Effector memory CD8-positive, alpha-beta T cell (primary cell): ENCODE data around the gene RCAN1.

Source experiments
- ATAC-seq: fragments of 150-1000 bp; cut with Tn5 transposase; replicated peaks from 2 replicates; pipeline ENCODE4 v1.10.0; 2021; ENCODE audit warnings: mild to moderate bottlenecking, moderate library complexity
- DNase-seq, 3 experiments: peaks; one replicate each; pipeline ENCODE4 v3.0.0; 2021
- H3K27ac Mint-ChIP-seq, 2 donors: one replicate each; pipeline ENCODE4 v1.8.0; 2022; ENCODE audit warnings: mild to moderate bottlenecking in 2 of 2, mixed read lengths in 2 of 2, moderate library complexity in 2 of 2
- H3K27me3 Mint-ChIP-seq, 2 donors: one replicate each; pipeline ENCODE4 v1.8.0; 2022; ENCODE audit warnings: mixed read lengths in 2 of 2
- H3K36me3 Mint-ChIP-seq: one replicate; pipeline ENCODE4 v1.8.0; 2022; ENCODE audit warnings: mild to moderate bottlenecking, moderate library complexity, mixed read lengths; ENCODE audit not compliant: insufficient read depth
- H3K4me1 Mint-ChIP-seq, 2 donors: one replicate each; pipeline ENCODE4 v1.8.0; 2022; ENCODE audit warnings: low read depth in 2 of 2, mixed read lengths in 2 of 2
- H3K4me3 Mint-ChIP-seq, 2 donors: one replicate each; pipeline ENCODE4 v1.8.0; 2022; ENCODE audit warnings: mild to moderate bottlenecking in 2 of 2, mixed read lengths in 2 of 2, moderate library complexity in 2 of 2
- H3K9me3 Mint-ChIP-seq, 2 donors: one replicate each; pipeline ENCODE4 v1.8.0; 2022; ENCODE audit warnings: mixed read lengths in 2 of 2

Gene RCAN1

DNA sequence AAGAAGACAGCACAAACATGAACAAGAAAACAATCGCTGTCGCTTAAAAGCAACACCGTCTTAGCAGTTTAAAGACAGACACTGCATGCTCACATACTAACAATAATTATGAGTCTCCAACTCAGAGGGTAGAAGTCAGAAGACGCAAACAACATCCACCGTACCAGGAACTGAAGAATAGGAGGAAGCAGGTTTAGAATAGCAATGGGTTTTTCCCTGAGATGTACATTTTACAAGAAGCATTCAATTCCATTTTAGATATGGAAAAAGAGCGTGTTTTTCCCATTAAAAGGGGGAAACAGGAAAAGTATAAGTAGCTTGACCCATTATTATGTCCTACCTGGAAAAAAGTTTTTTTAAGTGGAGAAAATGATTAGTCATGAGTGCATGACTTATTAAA lies 68.4 kb downstream of the RCAN1 start:
- H3K27ac Mint-ChIP-seq, result no peak overlapping the region
- no peak overlapping the region for H3K4me3 Mint-ChIP-seq
- peaks cover 7 to 10% of the 10 kb centered on the region in 2 donors for H3K4me1 Mint-ChIP-seq
- no peaks in the 10 kb centered on the region for H3K27me3 Mint-ChIP-seq
- ATAC-seq (no peak), DNase-seq (no peak)
- H3K36me3 Mint-ChIP-seq, result peaks cover 4% of the 10 kb centered on the region
- H3K9me3 Mint-ChIP-seq, result no peaks in the 10 kb centered on the region

DNA sequence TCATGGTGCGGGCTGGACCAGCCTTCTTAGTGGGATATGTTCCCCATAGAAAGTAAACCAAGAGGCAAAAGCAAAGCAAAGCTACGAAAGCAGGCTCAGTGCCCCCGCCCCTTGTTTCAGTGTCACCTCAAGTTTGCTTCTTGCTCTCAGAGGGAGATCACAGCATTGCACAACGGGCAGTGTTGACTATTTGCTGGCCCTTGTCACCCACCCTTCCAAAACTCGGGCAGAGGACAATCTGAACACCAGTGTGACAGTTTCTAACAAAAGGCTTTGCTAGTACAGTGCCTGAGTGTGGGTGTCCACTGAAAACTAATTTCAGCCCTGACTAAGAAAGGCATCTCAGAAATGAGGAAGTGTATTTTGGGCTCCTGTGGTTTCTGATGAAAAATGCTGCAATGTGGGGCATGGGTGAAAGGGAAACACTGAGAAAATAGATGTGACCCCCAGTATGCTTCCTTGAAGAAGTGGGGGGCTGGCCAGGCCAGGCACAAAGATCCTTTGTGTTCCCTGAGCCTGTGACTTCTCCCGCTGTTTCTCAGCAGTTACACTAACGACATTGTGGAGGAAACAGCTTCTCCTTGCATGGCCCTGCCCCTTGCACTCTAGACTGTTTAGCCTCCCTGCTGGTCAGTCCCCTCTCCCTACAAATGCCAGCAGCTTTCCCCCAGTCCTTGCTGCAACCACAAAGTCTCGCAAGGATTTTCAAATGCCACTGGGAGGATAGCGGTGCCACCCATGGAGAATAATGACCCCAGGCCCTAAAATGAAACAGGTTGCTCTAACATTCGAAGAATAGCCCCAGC lies 69.6 kb downstream of the RCAN1 start:
- H3K4me3 Mint-ChIP-seq, result no peak overlapping the region
- H3K27ac Mint-ChIP-seq, result no peak overlapping the region
- ATAC-seq (no peak), DNase-seq (no peak)
- H3K4me1 Mint-ChIP-seq, result peaks cover 7 to 10% of the 10 kb centered on the region in 2 donors
- no peaks in the 10 kb centered on the region for H3K27me3 Mint-ChIP-seq
- H3K9me3 Mint-ChIP-seq, result no peaks in the 10 kb centered on the region
- H3K36me3 Mint-ChIP-seq, result peaks cover 4% of the 10 kb centered on the region

DNA sequence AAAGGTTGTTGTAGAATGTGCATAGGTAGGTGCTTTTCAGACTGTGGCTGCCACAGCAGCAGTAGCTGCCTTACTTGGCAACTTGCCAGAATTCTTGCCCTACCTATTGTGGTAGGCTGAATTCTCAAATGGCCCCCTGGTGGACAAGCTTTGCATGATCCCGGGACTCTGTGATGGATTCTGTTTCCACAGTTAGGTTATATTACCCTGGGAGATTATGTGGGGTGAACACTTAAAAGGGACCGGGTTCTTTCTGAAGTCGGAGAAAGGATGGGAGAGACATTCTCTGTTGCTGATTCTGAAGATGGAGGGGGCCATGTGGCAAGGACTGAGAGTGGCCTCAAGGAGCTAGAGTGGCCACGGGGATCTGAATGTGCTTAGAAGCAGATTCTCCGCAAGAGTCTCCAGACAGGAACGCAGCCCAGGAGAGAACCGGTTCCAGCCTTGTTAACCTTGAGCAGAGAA lies 70.8 kb downstream of the RCAN1 start:
- no peak overlapping the region for H3K4me3 Mint-ChIP-seq
- DNase-seq (peak; percentile 34 to 40 (median 38)), ATAC-seq (peak; percentile 51)
- no peak overlapping the region for H3K27ac Mint-ChIP-seq
- peaks cover 4% of the 10 kb centered on the region for H3K36me3 Mint-ChIP-seq
- no peaks in the 10 kb centered on the region for H3K9me3 Mint-ChIP-seq
- H3K27me3 Mint-ChIP-seq, result no peaks in the 10 kb centered on the region
- H3K4me1 Mint-ChIP-seq, result peaks cover 3 to 9% of the 10 kb centered on the region in 2 donors

DNA sequence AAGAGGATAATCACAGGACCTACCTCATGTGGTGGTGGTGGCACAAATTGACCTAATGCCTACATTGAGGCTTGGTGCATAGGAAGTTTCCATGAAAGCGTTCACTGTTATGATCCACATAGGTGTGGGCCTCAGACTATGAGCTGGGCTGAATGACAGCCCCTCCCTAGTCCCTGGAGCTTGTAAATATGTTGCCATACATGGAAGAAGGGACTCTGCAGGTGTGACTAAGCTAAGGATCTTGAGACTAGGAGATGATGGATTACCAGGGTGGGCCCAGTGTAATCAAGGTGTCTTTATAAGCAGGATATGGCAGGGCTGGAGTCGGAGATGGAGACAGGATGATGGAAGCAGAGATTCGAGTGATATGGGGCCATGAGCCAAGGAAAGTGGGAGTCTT lies 71.9 kb downstream of the RCAN1 start:
- H3K36me3 Mint-ChIP-seq, result peaks cover 4% of the 10 kb centered on the region
- peaks cover 3 to 8% of the 10 kb centered on the region in 2 donors for H3K4me1 Mint-ChIP-seq
- H3K27me3 Mint-ChIP-seq, result no peaks in the 10 kb centered on the region
- ATAC-seq, result no peak
- H3K9me3 Mint-ChIP-seq, result no peaks in the 10 kb centered on the region
- H3K27ac Mint-ChIP-seq, result no peak overlapping the region
- DNase-seq, result no peak
- H3K4me3 Mint-ChIP-seq, result no peak overlapping the region

DNA sequence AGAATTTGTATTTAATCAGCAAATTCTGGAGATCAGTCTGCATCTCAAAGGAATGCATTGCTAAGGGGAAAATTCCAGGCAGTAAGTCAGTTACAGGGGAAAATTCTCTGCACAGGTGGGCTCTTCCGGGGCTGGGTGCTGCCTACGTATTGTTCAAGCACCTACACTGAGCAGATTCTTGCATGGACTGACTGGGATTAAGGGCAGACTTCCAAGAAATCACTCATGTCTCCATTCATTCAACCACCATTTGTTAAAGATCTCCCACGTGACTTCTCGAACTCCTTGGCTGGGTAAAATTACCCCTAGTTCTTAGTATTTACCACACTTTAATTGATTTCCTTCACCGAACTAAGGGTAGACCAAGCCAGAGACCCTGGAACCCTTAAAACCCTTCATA lies 74.7 kb downstream of the RCAN1 start:
- Mint-ChIP-seq H3K27me3 (no peaks in the 10 kb centered on the region), H3K4me3 (no peak overlapping the region), H3K36me3 (peaks cover 4% of the 10 kb centered on the region), H3K4me1 (peaks cover 0 to 5% of the 10 kb centered on the region in 2 donors), H3K27ac (no peak overlapping the region), H3K9me3 (no peaks in the 10 kb centered on the region)
- DNase-seq (no peak), ATAC-seq (no peak)

DNA sequence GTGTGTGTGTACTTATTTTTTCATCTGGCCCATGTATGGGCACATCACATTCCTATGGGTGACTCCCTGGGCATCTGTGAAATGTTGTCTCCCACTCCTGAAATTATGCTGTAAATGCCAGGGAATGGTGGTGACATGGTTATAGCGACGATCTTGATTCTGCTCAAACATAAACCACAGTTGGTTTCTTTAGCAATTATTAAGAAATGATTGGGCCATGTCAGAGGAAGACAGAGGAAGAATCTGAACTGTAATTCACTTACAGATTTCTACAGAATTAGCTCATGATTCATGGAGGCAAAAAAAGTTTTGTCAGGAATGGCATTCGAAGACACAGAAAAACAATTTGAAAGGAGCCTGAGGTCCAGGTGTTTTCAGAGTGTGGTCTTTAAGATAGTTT lies 77.1 kb downstream of the RCAN1 start:
- no peak for DNase-seq
- H3K36me3 Mint-ChIP-seq, result peaks cover 3% of the 10 kb centered on the region
- H3K27me3 Mint-ChIP-seq, result no peaks in the 10 kb centered on the region
- H3K27ac Mint-ChIP-seq, result no peak overlapping the region
- peaks cover 10 to 11% of the 10 kb centered on the region in 2 donors for H3K4me1 Mint-ChIP-seq
- no peak overlapping the region for H3K4me3 Mint-ChIP-seq
- H3K9me3 Mint-ChIP-seq, result no peaks in the 10 kb centered on the region
- no peak for ATAC-seq

DNA sequence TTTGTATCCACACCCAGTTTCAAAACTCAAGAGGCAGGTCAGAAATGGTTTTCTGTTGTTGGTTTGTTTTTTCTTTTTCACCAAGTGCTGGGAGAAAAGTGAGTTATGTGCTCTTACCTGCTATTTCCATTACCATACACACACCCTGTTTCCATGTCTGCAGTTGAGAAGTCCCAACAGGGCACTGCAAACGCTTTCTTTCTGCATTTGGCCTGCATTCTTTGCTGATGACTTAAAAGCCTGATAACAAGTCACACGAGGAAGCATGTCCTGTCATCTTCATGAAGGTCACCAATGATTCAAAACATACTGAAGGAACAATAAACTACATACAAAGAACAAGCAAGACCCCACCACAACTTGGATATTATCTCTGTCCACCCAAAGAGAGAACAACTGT lies 78.1 kb downstream of the RCAN1 start:
- Mint-ChIP-seq H3K4me3 (no peak overlapping the region), H3K27me3 (no peaks in the 10 kb centered on the region), H3K27ac (no peak overlapping the region), H3K36me3 (peaks cover 3% of the 10 kb centered on the region), H3K4me1 (peaks cover 10 to 11% of the 10 kb centered on the region in 2 donors), H3K9me3 (no peaks in the 10 kb centered on the region)
- DNase-seq, result no peak
- no peak for ATAC-seq

- Mint-ChIP-seq H3K36me3 (peaks cover 8% of the 10 kb centered on the region), H3K27ac (no peak overlapping the region), H3K27me3 (no peaks in the 10 kb centered on the region), H3K9me3 (no peaks in the 10 kb centered on the region), H3K4me3 (no peak overlapping the region), H3K4me1 (peaks cover 10 to 11% of the 10 kb centered on the region in 2 donors)
- no peak for DNase-seq
- no peak for ATAC-seq
Observed at GRCh38 chr21:34536311-34536710, 78.6 kb downstream of the RCAN1 start.

- no peak overlapping the region for H3K4me3 Mint-ChIP-seq
Observed at GRCh38 chr21:34535886-34536285, 79.0 kb downstream of the RCAN1 start.

GRCh38 chr21:34534522-34534921 lies 80.4 kb downstream of the RCAN1 start:
- Mint-ChIP-seq H3K27ac (peak overlapping the region in 1 of 2 donors; percentile 14), H3K4me1 (peaks cover 10 to 11% of the 10 kb centered on the region in 2 donors), H3K4me3 (no peak overlapping the region), H3K27me3 (no peaks in the 10 kb centered on the region), H3K36me3 (peaks cover 9% of the 10 kb centered on the region), H3K9me3 (no peaks in the 10 kb centered on the region)
- no peak for DNase-seq
- no peak for ATAC-seq

More at GRCh38 chr21:34535886-34536285, 79.0 kb downstream of the RCAN1 start:
- peaks cover 9% of the 10 kb centered on the region for H3K36me3 Mint-ChIP-seq
- H3K27me3 Mint-ChIP-seq, result no peaks in the 10 kb centered on the region
- no peaks in the 10 kb centered on the region for H3K9me3 Mint-ChIP-seq
- no peak overlapping the region for H3K27ac Mint-ChIP-seq
- no peak for DNase-seq
- ATAC-seq, result no peak
- peaks cover 10 to 11% of the 10 kb centered on the region in 2 donors for H3K4me1 Mint-ChIP-seq

- H3K27ac Mint-ChIP-seq, result no peak overlapping the region
- peaks cover 9% of the 10 kb centered on the region for H3K36me3 Mint-ChIP-seq
- DNase-seq (no peak), ATAC-seq (no peak)
- H3K4me1 Mint-ChIP-seq, result peaks cover 10 to 11% of the 10 kb centered on the region in 2 donors
- no peak overlapping the region for H3K4me3 Mint-ChIP-seq
- H3K27me3 Mint-ChIP-seq, result no peaks in the 10 kb centered on the region
- H3K9me3 Mint-ChIP-seq, result no peaks in the 10 kb centered on the region
Observed at GRCh38 chr21:34533938-34534337, 81.0 kb downstream of the RCAN1 start.

DNA sequence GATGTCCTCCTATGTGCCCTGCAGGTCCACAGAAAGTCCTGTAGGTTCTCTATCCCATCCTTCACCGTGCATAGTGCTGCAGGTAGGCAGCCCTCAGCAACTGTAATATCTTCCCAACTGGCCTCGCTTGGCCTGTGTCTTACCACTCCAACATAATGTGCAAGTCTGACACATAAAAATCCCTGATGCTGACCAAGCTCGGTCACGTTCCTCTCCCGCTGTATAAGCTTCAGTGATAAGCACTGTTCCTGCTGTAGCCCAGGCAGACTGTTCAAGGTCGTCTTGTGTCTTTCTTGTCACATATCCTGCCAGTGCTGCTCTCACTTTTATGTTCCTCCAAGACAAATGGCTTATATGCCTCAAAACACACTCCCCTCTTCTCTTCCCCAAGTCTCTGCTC lies 83.5 kb downstream of the RCAN1 start:
- H3K27ac Mint-ChIP-seq, result no peak overlapping the region
- no peak overlapping the region for H3K4me3 Mint-ChIP-seq
- ATAC-seq (no peak), DNase-seq (no peak)
- H3K27me3 Mint-ChIP-seq, result no peaks in the 10 kb centered on the region
- peaks cover 16 to 19% of the 10 kb centered on the region in 2 donors for H3K4me1 Mint-ChIP-seq
- H3K9me3 Mint-ChIP-seq, result no peaks in the 10 kb centered on the region
- H3K36me3 Mint-ChIP-seq, result peaks cover 9% of the 10 kb centered on the region

DNA sequence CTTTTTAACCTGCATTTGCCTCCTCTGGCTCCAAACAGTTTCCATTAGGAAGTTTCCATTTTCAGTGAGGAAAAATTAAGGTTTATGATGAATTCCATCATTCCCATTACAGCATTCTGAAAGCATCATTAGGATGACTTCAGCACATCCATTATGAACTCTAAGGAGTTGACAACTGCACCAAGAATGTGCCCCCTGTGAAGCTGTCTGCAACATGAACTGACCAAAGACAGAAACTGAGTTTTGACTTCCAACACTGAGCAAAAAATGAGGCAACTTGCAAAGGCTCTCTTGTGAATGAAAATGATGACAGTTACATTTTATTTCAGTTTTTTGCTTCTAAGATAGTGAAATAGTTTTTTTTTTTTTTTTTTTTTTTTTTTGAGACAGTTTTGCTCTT lies 84.7 kb downstream of the RCAN1 start:
- ATAC-seq, result no peak
- peaks cover 9% of the 10 kb centered on the region for H3K36me3 Mint-ChIP-seq
- H3K27me3 Mint-ChIP-seq, result no peaks in the 10 kb centered on the region
- H3K9me3 Mint-ChIP-seq, result no peaks in the 10 kb centered on the region
- H3K4me3 Mint-ChIP-seq, result no peak overlapping the region
- peaks cover 14 to 20% of the 10 kb centered on the region in 2 donors for H3K4me1 Mint-ChIP-seq
- no peak overlapping the region for H3K27ac Mint-ChIP-seq
- no peak for DNase-seq

DNA sequence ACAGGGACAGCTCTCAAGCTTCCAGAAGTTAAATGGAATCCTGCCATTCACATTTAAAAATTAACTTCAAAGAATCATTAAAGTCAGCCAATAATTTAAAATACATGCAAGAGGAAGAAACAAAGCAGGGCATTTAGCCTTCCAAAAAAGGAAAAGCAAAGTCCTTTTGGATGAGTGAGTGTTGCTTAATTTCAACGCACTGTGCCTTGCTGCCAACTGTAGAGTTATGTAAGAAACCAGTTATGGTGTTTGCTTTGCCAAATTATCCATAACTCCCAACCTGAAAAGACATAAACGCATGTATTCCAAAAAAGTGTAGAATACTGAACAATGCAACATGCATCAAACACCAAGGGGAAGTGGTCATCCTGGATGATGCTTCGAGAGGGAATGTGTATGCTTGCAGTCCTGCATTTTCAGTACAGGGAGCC lies 86.8 kb downstream of the RCAN1 start:
- ATAC-seq, result no peak
- Mint-ChIP-seq H3K27me3 (no peaks in the 10 kb centered on the region), H3K4me1 (peaks cover 6 to 10% of the 10 kb centered on the region in 2 donors), H3K9me3 (no peaks in the 10 kb centered on the region), H3K27ac (no peak overlapping the region), H3K4me3 (no peak overlapping the region), H3K36me3 (peaks cover 9% of the 10 kb centered on the region)
- no peak for DNase-seq
